ENCODE measurements around the gene ZBP1. TPM values are rescaled to one million over a fixed set of nuclear protein-coding genes. Genes with fewer than 3 reads are reported as not detected.
A peak's percentile ranks its signal among the peaks of the same experiment; 100 is the strongest.

Gene ZBP1
- total RNA-seq, 3 donors from 2014 or later (not counting 1 experiment from before 2014, with no cell fraction given) = 95.4 to 99.7 (median 97.8) TPM

DNA sequence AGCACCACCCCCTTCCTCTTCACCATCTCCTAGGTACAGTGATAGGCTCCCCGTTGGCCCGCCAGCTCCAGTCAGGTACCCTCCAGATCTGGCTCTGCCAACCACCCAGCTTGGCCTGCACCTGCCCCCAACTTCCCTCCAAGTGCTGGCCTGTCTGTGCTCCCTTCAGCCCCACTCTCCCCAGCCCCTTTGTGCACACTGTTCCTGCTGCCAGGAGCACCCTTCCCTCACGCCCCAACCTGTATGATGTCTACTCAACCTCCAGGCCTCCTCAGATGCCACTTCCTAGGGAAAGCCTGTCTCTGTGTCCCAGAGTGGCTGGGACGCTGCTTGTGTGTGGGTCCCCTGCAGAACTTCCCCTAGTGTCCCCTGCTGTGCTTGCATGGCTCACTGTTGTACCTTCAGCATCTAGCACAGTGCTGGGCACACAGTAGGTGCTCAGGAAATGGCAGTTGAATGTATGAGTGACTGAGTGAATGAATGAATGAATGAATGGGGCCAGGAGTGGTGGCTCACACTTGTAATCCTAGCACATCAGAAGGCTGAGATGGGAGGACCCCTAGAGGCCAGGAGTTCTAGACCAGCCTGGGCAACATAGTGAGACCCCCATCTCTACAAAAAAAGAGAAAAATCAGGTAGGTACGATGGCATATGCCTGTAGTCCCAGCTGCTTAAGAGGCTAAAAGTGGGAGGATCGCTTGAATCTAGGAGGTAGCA is 3.0 kb downstream of the ZBP1 start:
- Mint-ChIP-seq H3K9me3 (no peaks in the 10 kb centered on the region), H3K4me1 (peaks cover 48 to 50% of the 10 kb centered on the region in 2 donors), H3K27ac (peak overlapping the region; percentile 96 to 97), H3K27me3 (ENCODE audit: low read depth in 2 of 2) (no peaks in the 10 kb centered on the region), H3K4me3 (peak overlapping the region; percentile 90), H3K36me3 (peaks cover 6% of the 10 kb centered on the region)
- Histone ChIP-seq H3K27me3 (ENCODE audit: control insufficient read depth, insufficient read depth, low read length) (no peaks in the 10 kb centered on the region), H3K36me3 (ENCODE audit: control insufficient read depth, insufficient read depth, low read length) (peaks cover 43% of the 10 kb centered on the region), H3K4me1 (ENCODE audit: control insufficient read depth, insufficient read depth, low read length) (peaks cover 68% of the 10 kb centered on the region), H3K4me3 (ENCODE audit: low read length) (no peak overlapping the region), H3K9me3 (ENCODE audit: control insufficient read depth, insufficient read depth, low read length) (no peaks in the 10 kb centered on the region), H3K27ac (ENCODE audit: low read length) (no peak overlapping the region)
- WGBS (ENCODE audit: insufficient coverage) = 98% methylated on average over 6 of the region's 6 CpGs
- DNase-seq (no peak), ATAC-seq (no peak)
- intact Hi-C loops (cut with micrococcal nuclease) = no loop called here
- TF ChIP-seq, protein P1, sequence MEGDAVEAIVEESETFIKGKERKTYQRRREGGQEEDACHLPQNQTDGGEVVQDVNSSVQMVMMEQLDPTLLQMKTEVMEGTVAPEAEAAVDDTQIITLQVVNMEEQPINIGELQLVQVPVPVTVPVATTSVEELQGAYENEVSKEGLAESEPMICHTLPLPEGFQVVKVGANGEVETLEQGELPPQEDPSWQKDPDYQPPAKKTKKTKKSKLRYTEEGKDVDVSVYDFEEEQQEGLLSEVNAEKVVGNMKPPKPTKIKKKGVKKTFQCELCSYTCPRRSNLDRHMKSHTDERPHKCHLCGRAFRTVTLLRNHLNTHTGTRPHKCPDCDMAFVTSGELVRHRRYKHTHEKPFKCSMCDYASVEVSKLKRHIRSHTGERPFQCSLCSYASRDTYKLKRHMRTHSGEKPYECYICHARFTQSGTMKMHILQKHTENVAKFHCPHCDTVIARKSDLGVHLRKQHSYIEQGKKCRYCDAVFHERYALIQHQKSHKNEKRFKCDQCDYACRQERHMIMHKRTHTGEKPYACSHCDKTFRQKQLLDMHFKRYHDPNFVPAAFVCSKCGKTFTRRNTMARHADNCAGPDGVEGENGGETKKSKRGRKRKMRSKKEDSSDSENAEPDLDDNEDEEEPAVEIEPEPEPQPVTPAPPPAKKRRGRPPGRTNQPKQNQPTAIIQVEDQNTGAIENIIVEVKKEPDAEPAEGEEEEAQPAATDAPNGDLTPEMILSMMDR (IDR thresholded peaks at IDR 0.05) = no peak

DNA sequence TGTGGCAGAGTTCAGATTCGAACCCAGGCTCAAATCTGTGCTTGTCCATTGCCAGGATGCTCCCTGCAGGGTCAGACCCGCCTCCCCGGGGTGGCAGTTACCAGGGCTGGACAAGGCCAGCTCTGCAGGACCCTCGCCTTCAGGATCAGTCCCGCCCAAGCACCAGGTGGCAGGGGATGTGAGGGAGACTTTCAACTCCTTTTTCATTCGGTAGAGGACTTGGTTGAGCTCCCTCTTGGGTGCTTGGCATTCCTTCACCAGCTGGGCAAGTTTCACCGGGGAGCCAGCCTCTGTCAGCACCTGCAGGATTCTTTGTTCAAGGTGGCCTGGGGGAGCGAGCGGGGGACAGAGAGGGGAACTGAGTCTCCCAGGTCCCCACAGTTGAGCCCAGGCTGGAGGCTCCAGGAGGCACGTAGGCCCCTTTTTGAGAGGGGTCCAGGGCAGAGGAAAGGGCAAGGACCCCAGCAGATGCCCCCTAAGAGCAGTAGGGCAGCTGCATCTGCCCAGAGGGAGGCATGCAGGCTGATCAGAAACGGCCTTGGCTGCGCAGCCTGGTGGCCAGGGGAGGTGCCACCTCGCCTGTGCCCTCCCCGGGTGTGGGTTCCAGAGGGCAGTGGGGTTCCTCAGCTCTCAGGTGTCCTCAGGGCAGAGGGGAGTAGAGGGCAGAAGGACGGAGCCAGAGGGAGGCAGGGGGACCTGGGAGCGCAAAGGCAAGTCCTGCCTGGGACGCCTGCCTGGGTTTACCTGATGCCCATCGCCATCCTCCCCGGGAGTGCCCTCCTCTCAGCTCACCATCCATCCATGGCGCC is 3.9 kb downstream of the ZBP1 start:
- Mint-ChIP-seq H3K36me3 (peaks cover 6% of the 10 kb centered on the region), H3K27me3 (ENCODE audit: low read depth in 2 of 2) (no peaks in the 10 kb centered on the region), H3K4me3 (no peak overlapping the region), H3K4me1 (peaks cover 47 to 48% of the 10 kb centered on the region in 2 donors), H3K9me3 (no peaks in the 10 kb centered on the region), H3K27ac (peak overlapping the region in 1 of 2 donors; percentile 97)
- no peak overlapping the region for H3K27ac ChIP-seq (ENCODE audit: low read length)
- DNase-seq (peak in 1 of 2 donors; percentile 14), ATAC-seq (no peak)
- no peaks in the 10 kb centered on the region for H3K9me3 ChIP-seq (ENCODE audit: control insufficient read depth, insufficient read depth, low read length)
- no peaks in the 10 kb centered on the region for H3K27me3 ChIP-seq (ENCODE audit: control insufficient read depth, insufficient read depth, low read length)
- no peak overlapping the region for H3K4me3 ChIP-seq (ENCODE audit: low read length)
- intact Hi-C loops (cut with micrococcal nuclease) = no loop called here
- 94% methylated on average over 20 of the region's 20 CpGs for WGBS (ENCODE audit: insufficient coverage)
- peaks cover 59% of the 10 kb centered on the region for H3K4me1 ChIP-seq (ENCODE audit: control insufficient read depth, insufficient read depth, low read length)
- TF ChIP-seq, protein P1 (IDR thresholded peaks at IDR 0.05) = no peak
- H3K36me3 ChIP-seq (ENCODE audit: control insufficient read depth, insufficient read depth, low read length) = peaks cover 52% of the 10 kb centered on the region

DNA sequence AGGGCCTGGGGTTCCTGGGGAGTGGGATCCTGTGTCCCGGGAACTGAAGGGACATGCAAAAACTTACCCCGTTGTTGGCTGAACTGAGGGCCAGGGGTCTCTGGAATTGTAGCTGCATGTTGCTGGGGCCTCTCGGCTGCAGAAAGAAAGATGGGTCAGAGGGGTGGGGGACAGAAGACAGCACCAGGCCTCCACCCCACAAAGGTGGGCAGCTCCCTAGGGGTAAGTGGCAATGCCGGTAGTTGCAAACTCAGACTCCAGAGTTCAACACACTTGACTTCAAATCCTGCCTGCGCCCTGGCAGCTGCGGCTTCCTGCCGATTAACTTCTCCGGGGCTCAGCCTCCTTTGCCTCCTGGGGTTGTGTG is 4.8 kb downstream of the ZBP1 start:
- TF ChIP-seq, protein P1 (IDR thresholded peaks at IDR 0.05) = no peak
- H3K9me3 ChIP-seq (ENCODE audit: control insufficient read depth, insufficient read depth, low read length) = no peaks in the 10 kb centered on the region
- H3K4me1 ChIP-seq (ENCODE audit: control insufficient read depth, insufficient read depth, low read length) = peaks cover 50% of the 10 kb centered on the region
- H3K4me3 ChIP-seq (ENCODE audit: low read length) = no peak overlapping the region
- DNase-seq (no peak), ATAC-seq (no peak)
- 97% methylated on average over 8 of the region's 8 CpGs for WGBS (ENCODE audit: insufficient coverage)
- peaks cover 40 to 44% of the 10 kb centered on the region in 2 donors for H3K4me1 Mint-ChIP-seq
- peaks cover 6% of the 10 kb centered on the region for H3K36me3 Mint-ChIP-seq
- H3K27ac ChIP-seq (ENCODE audit: low read length) = no peak overlapping the region
- no peaks in the 10 kb centered on the region for H3K27me3 ChIP-seq (ENCODE audit: control insufficient read depth, insufficient read depth, low read length)
- H3K4me3 Mint-ChIP-seq = no peak overlapping the region
- H3K27me3 Mint-ChIP-seq (ENCODE audit: low read depth in 2 of 2) = no peaks in the 10 kb centered on the region
- intact Hi-C loops (cut with micrococcal nuclease) = no loop called here
- H3K36me3 ChIP-seq (ENCODE audit: control insufficient read depth, insufficient read depth, low read length) = peaks cover 61% of the 10 kb centered on the region
- H3K27ac Mint-ChIP-seq = no peak overlapping the region
- H3K9me3 Mint-ChIP-seq = no peaks in the 10 kb centered on the region
